Activated naive CD4-positive, alpha-beta T cell treated with anti-CD3 and anti-CD28 coated beads for 36 hours (primary cell): ENCODE data around the gene GNPDA2. TPM values are rescaled to one million over a fixed set of nuclear protein-coding genes. Genes with fewer than 3 reads are reported as not detected.

Experiments used
- CTCF ChIA-PET: fragments of 350-600 bp; sonication (Branson Sonifier 250); formaldehyde crosslinking; loops from one replicate; lab custom pipeline; 2021; ENCODE audit warnings: antibody characterized with exemption; lab: Charles Lee
- DNase-seq: peaks from one replicate; pipeline ENCODE4 v3.0.0-alpha.2; 2020
- H3K27ac Mint-ChIP-seq: one replicate; pipeline ENCODE4 v1.8.0; 2021; ENCODE audit warnings: mild to moderate bottlenecking, mixed read lengths
- H3K27me3 Mint-ChIP-seq: one replicate; pipeline ENCODE4 v1.8.0; 2021; ENCODE audit warnings: low read depth, mixed read lengths
- H3K36me3 Mint-ChIP-seq: one replicate; pipeline ENCODE4 v1.8.0; 2021; ENCODE audit warnings: low read depth, mixed read lengths
- H3K4me1 Mint-ChIP-seq: one replicate; pipeline ENCODE4 v1.8.0; 2021; ENCODE audit warnings: low read depth, mixed read lengths
- H3K4me3 Mint-ChIP-seq: one replicate; pipeline ENCODE4 v1.8.0; 2021; ENCODE audit warnings: mild to moderate bottlenecking, moderate library complexity, mixed read lengths
- H3K9me3 Mint-ChIP-seq: one replicate; pipeline ENCODE4 v1.8.0; 2021; ENCODE audit warnings: mixed read lengths
- intact Hi-C: fragments of 100-400 bp; cut with micrococcal nuclease; formaldehyde crosslinking; loops from one replicate; pipeline ENCODE4 v1.15.1; 2023
- total RNA-seq, 2 experiments: library from RNA; stranded (reverse); gene quantifications; one replicate each; pipeline ENCODE4 v1.2.3, GENCODE V29; 2021

The GNPDA2 gene
- total RNA-seq, 2 experiments from 2014 or later: 14.2 TPM

DNA sequence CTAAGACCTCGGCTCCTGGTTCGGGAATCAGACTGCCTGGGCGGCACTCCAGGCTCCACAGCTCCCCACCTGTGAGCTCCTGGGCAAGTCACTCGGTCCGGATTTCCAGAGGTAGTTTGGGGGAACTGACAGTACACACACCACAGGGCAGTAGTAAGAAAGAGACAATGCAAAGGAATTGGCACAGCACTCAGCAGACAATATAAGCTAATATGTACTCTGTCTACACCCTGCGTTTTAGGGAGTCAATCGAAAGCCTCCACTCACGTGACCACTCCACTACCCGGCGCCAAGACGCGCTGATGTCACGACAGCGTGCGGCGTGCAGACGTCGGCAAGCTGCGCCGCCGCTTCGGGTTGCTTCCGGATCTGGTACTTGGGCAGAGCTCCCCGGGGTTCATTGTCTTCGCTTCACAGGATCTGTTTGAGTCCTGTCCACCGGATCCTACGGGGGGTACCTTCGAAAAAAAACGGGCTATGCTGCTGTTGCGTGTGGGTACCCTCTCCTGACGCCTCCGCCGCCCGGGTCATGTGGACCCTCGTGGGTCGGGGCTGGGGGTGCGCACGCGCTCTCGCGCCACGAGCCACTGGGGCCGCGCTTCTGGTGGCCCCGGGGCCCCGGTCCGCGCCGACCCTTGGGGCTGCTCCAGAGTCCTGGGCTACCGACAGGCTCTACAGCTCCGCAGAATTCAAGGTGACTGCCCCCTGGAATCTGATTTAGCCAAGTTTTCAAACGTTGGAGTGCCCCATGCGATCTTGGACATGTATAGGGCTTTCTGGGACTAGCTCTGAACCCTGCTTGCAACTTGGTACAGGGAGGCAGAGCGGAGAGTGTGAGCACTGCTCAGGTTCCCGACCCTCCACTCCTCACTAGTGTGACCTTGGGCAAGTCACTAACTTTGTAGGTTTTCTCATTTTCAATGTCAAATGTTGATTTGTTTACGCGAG is 48.0 kb downstream of the GNPDA2 start, which contains the start of gene GUF1:
GUF1 (plus strand) TSS at position 327 of the 948 bp plus-strand sequence; CDS start at position 530, 203 bp downstream.
- no peaks in the 10 kb centered on the region for H3K9me3 Mint-ChIP-seq
- H3K4me3 Mint-ChIP-seq: peak within 1 kb of the TSS; percentile 95
- CTCF ChIA-PET: interaction anchor here (0.8 to 1.2 kb wide), 2 partner anchors 49 to 82 kb away, joined by 3 read pairs; no protein-coding TSS in a partner anchor
- peak within 1 kb of the TSS; percentile 94 for H3K27ac Mint-ChIP-seq
- peak; percentile 90 for DNase-seq
- peaks cover 35% of the 10 kb centered on the region for H3K4me1 Mint-ChIP-seq
- intact Hi-C loops: loop anchor here (1.0 to 10.0 kb wide), 3 partner anchors 9 to 234 kb away; partner anchors contain the start of genes GNPDA2 and KCTD8
- H3K36me3 Mint-ChIP-seq: peaks cover 15% of the 10 kb centered on the region
- no peaks in the 10 kb centered on the region for H3K27me3 Mint-ChIP-seq

DNA sequence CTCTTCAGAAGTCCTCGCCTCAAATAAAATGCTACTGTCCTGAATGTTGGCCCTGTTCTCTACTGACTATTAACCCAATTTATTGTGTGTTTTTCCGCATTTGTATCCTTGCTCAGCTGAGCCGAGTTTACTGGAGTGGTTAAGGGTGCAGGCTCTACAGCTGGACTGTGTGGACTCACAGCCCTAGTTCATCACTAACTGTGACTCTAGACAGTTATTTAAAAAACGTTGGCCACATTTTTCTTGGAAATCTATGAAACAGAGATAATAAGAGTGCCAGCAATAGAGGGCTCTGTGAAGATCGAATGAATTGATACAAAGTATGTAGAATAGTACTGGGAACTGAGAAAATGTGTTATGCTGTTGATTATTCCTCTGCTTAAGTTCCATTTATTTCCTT is 51.0 kb downstream of the GNPDA2 start:
- CTCF ChIA-PET: no interaction called here
- Mint-ChIP-seq H3K27me3 (peaks cover 1% of the 10 kb centered on the region), H3K4me3 (no peak overlapping the region), H3K9me3 (no peaks in the 10 kb centered on the region), H3K4me1 (peaks cover 18% of the 10 kb centered on the region), H3K36me3 (peaks cover 4% of the 10 kb centered on the region), H3K27ac (no peak overlapping the region)
- no peak for DNase-seq
- intact Hi-C loops: loop anchor here (10.0 kb wide), 1 partner anchor 231 kb away; the partner anchor contains the start of gene KCTD8

GRCh38 chr4:44674471-44674870 is 51.9 kb downstream of the GNPDA2 start:
- Mint-ChIP-seq H3K27ac (no peak overlapping the region), H3K4me1 (peaks cover 16% of the 10 kb centered on the region), H3K4me3 (no peak overlapping the region), H3K9me3 (no peaks in the 10 kb centered on the region), H3K27me3 (peaks cover 4% of the 10 kb centered on the region), H3K36me3 (peaks cover 4% of the 10 kb centered on the region)
- CTCF ChIA-PET: no interaction called here
- DNase-seq: no peak
- intact Hi-C loops: loop anchor here (10.0 kb wide), 1 partner anchor 230 kb away; the partner anchor contains the start of gene KCTD8

DNA sequence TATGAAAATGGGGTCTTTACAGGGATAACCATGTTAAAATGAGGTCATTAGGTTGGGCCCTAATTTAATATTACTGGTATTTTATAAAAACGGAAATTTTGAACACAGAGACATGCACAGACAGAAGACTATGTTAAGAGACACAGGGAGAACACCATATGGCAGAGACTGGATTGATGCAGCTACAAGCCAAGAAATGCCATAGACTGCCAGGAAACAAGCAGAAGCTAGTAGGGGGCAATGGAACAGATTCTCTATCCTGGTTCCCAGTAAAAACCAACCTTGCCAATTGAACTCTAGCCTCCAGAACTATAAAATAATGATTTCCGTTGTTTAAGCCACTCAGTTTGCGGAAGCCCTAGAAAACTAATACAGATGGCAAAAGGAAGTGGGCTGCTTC is 54.7 kb downstream of the GNPDA2 start:
- no peaks in the 10 kb centered on the region for H3K9me3 Mint-ChIP-seq
- no peak for DNase-seq
- intact Hi-C loops: loop anchor here (10.0 kb wide), 1 partner anchor 227 kb away; the partner anchor contains the start of gene KCTD8
- H3K36me3 Mint-ChIP-seq: no peaks in the 10 kb centered on the region
- H3K4me3 Mint-ChIP-seq: no peak overlapping the region
- CTCF ChIA-PET: no interaction called here
- H3K27me3 Mint-ChIP-seq: peaks cover 10% of the 10 kb centered on the region
- H3K27ac Mint-ChIP-seq: no peak overlapping the region
- H3K4me1 Mint-ChIP-seq: peaks cover 1% of the 10 kb centered on the region

GRCh38 chr4:44670506-44671199 is 55.7 kb downstream of the GNPDA2 start:
- intact Hi-C loops: loop anchor here (10.0 kb wide), 1 partner anchor 226 kb away; the partner anchor contains the start of gene KCTD8
- CTCF ChIA-PET: no interaction called here
- Mint-ChIP-seq H3K27ac (no peak overlapping the region), H3K4me1 (no peaks in the 10 kb centered on the region), H3K36me3 (no peaks in the 10 kb centered on the region), H3K4me3 (no peak overlapping the region), H3K27me3 (peaks cover 10% of the 10 kb centered on the region), H3K9me3 (no peaks in the 10 kb centered on the region)
- DNase-seq: no peak

GRCh38 chr4:44668526-44668925 is 57.8 kb downstream of the GNPDA2 start:
- no peak overlapping the region for H3K27ac Mint-ChIP-seq
- no peak for DNase-seq
- CTCF ChIA-PET: no interaction called here

GRCh38 chr4:44663539-44664263 is 62.7 kb downstream of the GNPDA2 start:
- Mint-ChIP-seq H3K36me3 (no peaks in the 10 kb centered on the region), H3K27me3 (peaks cover 9% of the 10 kb centered on the region), H3K9me3 (no peaks in the 10 kb centered on the region), H3K4me1 (no peaks in the 10 kb centered on the region), H3K4me3 (no peak overlapping the region), H3K27ac (no peak overlapping the region)
- CTCF ChIA-PET: interaction anchor here (0.6 kb wide), 1 partner anchor 53 kb away, joined by 4 read pairs; no protein-coding TSS in a partner anchor
- DNase-seq: no peak
- intact Hi-C loops: no loop called here

More at GRCh38 chr4:44668526-44668925, 57.8 kb downstream of the GNPDA2 start:
- Mint-ChIP-seq H3K27me3 (peaks cover 10% of the 10 kb centered on the region), H3K4me3 (no peak overlapping the region), H3K9me3 (no peaks in the 10 kb centered on the region), H3K4me1 (no peaks in the 10 kb centered on the region), H3K36me3 (no peaks in the 10 kb centered on the region)
- intact Hi-C loops: no loop called here

GRCh38 chr4:44662623-44663005 is 63.7 kb downstream of the GNPDA2 start:
- Mint-ChIP-seq H3K9me3 (no peaks in the 10 kb centered on the region), H3K27me3 (peaks cover 13% of the 10 kb centered on the region), H3K4me3 (no peak overlapping the region), H3K4me1 (no peaks in the 10 kb centered on the region), H3K36me3 (no peaks in the 10 kb centered on the region), H3K27ac (no peak overlapping the region)
- CTCF ChIA-PET: no interaction called here
- intact Hi-C loops: no loop called here
- no peak for DNase-seq

DNA sequence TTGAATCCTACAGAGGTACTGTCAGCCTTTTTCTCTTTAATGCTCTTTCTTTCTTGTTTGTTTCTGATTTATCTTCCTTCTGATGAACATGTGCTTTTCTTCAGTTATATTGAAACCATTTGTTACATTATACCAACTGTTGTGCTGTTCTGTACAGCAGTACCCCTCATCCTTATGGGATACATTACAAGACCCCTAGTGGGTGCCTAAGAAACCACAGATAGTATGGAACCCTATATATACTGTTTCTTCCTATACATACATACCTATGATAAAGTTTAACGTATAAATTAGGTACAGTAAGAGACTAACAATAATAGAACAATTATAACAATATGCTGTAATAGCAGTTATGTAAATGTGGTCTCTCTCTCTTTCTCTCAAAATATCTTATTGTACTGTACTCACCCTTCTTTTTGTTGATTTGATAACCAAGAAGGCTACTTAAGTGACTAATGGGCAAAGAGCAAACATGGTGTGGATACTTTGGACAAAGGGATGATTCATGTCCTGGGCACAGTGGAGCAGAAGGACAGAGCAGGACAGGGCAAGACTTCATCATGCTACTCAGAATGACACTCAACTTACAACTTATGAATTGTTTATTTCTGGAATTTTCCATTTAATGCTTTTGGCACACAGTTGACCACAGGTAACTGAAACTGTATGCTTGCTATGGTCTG is 64.3 kb downstream of the GNPDA2 start:
- Mint-ChIP-seq H3K4me3 (no peak overlapping the region), H3K27me3 (peaks cover 14% of the 10 kb centered on the region), H3K36me3 (no peaks in the 10 kb centered on the region), H3K4me1 (no peaks in the 10 kb centered on the region), H3K27ac (no peak overlapping the region), H3K9me3 (no peaks in the 10 kb centered on the region)
- intact Hi-C loops: no loop called here
- DNase-seq: no peak
- CTCF ChIA-PET: no interaction called here

DNA sequence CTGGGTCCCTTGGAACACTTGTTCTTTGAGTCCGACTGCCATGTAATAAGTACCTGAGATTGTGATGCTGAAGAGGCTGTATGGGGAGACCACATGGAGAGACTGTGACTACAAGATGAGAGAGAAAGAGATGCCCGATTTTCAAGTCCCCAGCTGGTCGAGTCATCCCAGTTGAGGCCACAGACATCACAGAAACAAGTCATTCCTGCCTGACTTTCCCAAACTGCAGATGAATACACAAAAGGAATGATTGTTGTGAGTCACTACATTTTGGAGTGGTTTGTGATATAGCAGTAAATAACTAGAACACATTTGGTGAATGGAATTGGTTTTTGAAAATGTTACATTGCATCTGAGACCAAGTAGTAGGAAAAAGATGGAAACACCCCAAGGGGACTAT is 66.0 kb downstream of the GNPDA2 start:
- H3K27ac Mint-ChIP-seq: no peak overlapping the region
- CTCF ChIA-PET: no interaction called here
- H3K27me3 Mint-ChIP-seq: peaks cover 14% of the 10 kb centered on the region
- no peak for DNase-seq
- H3K4me1 Mint-ChIP-seq: no peaks in the 10 kb centered on the region
- intact Hi-C loops: no loop called here
- no peak overlapping the region for H3K4me3 Mint-ChIP-seq
- no peaks in the 10 kb centered on the region for H3K9me3 Mint-ChIP-seq
- no peaks in the 10 kb centered on the region for H3K36me3 Mint-ChIP-seq

- DNase-seq: no peak
- Mint-ChIP-seq H3K4me1 (no peaks in the 10 kb centered on the region), H3K9me3 (no peaks in the 10 kb centered on the region), H3K27ac (no peak overlapping the region), H3K27me3 (peaks cover 5% of the 10 kb centered on the region), H3K36me3 (no peaks in the 10 kb centered on the region), H3K4me3 (no peak overlapping the region)
- CTCF ChIA-PET: no interaction called here
- intact Hi-C loops: no loop called here
Observed at GRCh38 chr4:44652002-44652401, 74.4 kb downstream of the GNPDA2 start.
